Measurements from ENCODE around the gene NOTUM.

Gene NOTUM

DNA sequence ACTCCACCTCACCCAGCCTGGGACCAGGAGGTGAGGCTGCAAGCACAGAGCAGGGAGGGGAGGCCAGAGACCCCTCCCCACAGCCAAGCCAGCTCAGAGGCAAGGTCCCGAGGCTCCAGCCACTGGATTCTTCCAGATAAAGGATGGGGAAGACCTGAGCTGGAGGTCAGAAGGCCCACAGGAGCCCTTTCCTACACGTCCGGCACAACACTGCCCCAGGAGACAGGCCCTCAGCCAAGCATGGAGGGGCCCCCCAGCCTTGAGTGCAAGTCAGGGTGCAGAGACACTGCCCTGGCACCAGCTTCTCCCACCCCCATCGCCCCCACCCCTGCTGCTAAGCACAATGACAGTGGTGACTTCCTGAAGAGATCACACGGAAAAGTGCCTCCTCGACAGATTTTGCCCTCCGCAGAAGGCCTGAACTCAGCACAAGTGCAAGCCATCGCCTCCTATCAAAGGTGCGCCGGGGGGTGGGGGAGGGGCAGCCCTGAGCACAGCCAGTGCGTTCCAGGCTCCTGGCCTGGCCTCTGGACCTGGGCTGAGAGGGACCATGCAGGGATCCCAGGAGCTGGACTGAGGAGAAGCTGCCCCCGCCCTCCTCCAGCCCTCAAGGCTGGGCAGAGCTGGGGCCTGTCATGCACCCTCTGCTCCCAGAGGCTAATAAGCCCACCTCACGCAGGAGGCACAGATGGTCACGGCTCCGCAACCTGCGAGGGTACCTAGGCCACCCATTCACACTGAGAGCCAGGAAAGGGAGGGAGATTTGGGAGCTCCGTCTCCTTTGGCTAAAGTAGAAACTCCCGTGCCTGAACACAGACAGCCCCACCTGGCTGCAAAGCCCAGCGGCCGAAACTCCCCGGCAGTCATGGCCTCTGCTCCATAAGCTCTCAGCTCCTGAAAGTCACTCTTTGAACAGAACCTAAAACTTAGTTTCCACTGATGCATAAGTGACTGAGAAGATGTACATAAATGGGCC is 36.1 kb downstream of the NOTUM start:
- no peak for TF ChIP-seq FOXM1 (IDR thresholded peaks at IDR 0.05; ENCODE audit: borderline replicate concordance, low read depth)
- TF ChIP-seq TCF12 (IDR thresholded peaks at IDR 0.05; ENCODE audit: low read depth) = no peak
- no peak for TF ChIP-seq TAF1 (IDR thresholded peaks at IDR 0.05; ENCODE audit: low read depth)
- TF ChIP-seq CEBPB (IDR thresholded peaks at IDR 0.05) = no peak
- TF ChIP-seq, protein P1, sequence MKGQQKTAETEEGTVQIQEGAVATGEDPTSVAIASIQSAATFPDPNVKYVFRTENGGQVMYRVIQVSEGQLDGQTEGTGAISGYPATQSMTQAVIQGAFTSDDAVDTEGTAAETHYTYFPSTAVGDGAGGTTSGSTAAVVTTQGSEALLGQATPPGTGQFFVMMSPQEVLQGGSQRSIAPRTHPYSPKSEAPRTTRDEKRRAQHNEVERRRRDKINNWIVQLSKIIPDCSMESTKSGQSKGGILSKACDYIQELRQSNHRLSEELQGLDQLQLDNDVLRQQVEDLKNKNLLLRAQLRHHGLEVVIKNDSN (IDR thresholded peaks at IDR 0.05) = no peak
- no peak for TF ChIP-seq NFIC (IDR thresholded peaks at IDR 0.05)
- no peak for TF ChIP-seq TEAD4 (IDR thresholded peaks at IDR 0.05)
- no peak for TF ChIP-seq RAD21 (IDR thresholded peaks at IDR 0.05; ENCODE audit: low read depth)
- no peak for TF ChIP-seq ZBTB7A (IDR thresholded peaks at IDR 0.05; ENCODE audit: low read depth)
- no peak for TF ChIP-seq CREB1 (IDR thresholded peaks at IDR 0.05; ENCODE audit: low read depth)
- TF ChIP-seq, protein P2, sequence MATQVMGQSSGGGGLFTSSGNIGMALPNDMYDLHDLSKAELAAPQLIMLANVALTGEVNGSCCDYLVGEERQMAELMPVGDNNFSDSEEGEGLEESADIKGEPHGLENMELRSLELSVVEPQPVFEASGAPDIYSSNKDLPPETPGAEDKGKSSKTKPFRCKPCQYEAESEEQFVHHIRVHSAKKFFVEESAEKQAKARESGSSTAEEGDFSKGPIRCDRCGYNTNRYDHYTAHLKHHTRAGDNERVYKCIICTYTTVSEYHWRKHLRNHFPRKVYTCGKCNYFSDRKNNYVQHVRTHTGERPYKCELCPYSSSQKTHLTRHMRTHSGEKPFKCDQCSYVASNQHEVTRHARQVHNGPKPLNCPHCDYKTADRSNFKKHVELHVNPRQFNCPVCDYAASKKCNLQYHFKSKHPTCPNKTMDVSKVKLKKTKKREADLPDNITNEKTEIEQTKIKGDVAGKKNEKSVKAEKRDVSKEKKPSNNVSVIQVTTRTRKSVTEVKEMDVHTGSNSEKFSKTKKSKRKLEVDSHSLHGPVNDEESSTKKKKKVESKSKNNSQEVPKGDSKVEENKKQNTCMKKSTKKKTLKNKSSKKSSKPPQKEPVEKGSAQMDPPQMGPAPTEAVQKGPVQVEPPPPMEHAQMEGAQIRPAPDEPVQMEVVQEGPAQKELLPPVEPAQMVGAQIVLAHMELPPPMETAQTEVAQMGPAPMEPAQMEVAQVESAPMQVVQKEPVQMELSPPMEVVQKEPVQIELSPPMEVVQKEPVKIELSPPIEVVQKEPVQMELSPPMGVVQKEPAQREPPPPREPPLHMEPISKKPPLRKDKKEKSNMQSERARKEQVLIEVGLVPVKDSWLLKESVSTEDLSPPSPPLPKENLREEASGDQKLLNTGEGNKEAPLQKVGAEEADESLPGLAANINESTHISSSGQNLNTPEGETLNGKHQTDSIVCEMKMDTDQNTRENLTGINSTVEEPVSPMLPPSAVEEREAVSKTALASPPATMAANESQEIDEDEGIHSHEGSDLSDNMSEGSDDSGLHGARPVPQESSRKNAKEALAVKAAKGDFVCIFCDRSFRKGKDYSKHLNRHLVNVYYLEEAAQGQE (IDR thresholded peaks at IDR 0.05; ENCODE audit: low read depth) = no peak
- TF ChIP-seq EGR1 (IDR thresholded peaks at IDR 0.05) = no peak
- no peak for TF ChIP-seq YY1 (IDR thresholded peaks at IDR 0.05; ENCODE audit: low read depth)
- TF ChIP-seq EP300 (IDR thresholded peaks at IDR 0.05; ENCODE audit: borderline replicate concordance) = no peak
- TF ChIP-seq, protein P3, sequence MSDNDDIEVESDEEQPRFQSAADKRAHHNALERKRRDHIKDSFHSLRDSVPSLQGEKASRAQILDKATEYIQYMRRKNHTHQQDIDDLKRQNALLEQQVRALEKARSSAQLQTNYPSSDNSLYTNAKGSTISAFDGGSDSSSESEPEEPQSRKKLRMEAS (IDR thresholded peaks at IDR 0.05) = no peak

DNA sequence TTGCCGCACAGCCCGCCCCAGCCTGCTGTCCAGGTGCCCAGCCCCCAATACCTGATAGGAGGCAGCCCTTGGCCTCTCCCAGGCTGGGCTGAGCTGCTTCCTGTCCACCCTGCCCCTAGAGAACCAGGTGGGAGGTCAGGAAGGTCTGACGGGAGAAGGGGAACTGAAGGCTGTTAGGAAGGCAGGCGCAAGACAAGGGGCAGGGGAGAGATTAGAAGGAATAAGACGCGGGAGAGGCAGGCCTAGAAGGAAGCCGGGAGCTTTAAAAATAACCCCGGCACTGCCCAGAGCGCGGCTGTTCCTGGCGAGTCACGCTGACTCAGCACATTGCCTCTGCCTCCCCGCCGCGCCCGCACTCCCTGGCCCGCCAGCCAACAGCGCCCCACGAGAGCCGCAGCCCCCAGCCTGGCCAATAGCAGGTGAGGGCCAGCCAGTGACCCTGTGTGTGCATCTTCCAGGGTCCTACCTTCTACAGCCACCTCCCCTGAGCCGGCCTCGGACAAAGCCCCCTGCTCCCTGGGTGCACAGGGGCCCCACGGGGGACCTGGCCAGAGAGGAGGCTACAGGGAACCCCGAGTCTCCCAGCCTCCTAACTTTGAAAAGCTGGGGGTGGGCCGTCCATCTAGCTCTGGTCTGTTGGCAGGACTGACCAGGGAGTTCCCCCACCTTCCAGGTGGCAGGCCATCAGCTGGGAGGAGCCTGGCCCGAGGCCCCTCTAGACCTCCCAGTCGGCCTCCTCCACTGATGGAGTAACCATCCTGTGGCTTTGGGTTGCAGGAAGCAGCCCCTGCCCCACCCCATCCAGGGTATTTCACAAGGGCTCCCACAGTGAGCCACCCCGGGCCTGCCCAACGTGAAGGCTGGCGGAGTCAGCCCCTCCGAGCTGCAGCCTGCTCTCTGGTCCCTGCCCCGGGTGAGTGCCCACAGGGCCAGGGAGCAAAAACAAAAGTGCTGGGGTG is 37.4 kb downstream of the NOTUM start:
- peak; percentile 44; the same call in 1 of the 2 replicates for TF ChIP-seq TCF12 (IDR thresholded peaks at IDR 0.05; ENCODE audit: low read depth)
- TF ChIP-seq, protein P3 (IDR thresholded peaks at IDR 0.05) = peak; percentile 40; the same call in 1 of the 2 replicates
- no peak for TF ChIP-seq TEAD4 (IDR thresholded peaks at IDR 0.05)
- TF ChIP-seq CEBPB (IDR thresholded peaks at IDR 0.05) = 0 out of 2 replicates have a peak, but pooled peaks have one; percentile 11
- 0 out of 2 replicates have a peak, but pooled peaks have one; percentile 39 for TF ChIP-seq EP300 (IDR thresholded peaks at IDR 0.05; ENCODE audit: borderline replicate concordance)
- no peak for TF ChIP-seq TAF1 (IDR thresholded peaks at IDR 0.05; ENCODE audit: low read depth)
- no peak for TF ChIP-seq RAD21 (IDR thresholded peaks at IDR 0.05; ENCODE audit: low read depth)
- no peak for TF ChIP-seq YY1 (IDR thresholded peaks at IDR 0.05; ENCODE audit: low read depth)
- TF ChIP-seq NFIC (IDR thresholded peaks at IDR 0.05) = 0 out of 2 replicates have a peak, but pooled peaks have one; percentile 14
- TF ChIP-seq, protein P2 (IDR thresholded peaks at IDR 0.05; ENCODE audit: low read depth) = no peak

DNA sequence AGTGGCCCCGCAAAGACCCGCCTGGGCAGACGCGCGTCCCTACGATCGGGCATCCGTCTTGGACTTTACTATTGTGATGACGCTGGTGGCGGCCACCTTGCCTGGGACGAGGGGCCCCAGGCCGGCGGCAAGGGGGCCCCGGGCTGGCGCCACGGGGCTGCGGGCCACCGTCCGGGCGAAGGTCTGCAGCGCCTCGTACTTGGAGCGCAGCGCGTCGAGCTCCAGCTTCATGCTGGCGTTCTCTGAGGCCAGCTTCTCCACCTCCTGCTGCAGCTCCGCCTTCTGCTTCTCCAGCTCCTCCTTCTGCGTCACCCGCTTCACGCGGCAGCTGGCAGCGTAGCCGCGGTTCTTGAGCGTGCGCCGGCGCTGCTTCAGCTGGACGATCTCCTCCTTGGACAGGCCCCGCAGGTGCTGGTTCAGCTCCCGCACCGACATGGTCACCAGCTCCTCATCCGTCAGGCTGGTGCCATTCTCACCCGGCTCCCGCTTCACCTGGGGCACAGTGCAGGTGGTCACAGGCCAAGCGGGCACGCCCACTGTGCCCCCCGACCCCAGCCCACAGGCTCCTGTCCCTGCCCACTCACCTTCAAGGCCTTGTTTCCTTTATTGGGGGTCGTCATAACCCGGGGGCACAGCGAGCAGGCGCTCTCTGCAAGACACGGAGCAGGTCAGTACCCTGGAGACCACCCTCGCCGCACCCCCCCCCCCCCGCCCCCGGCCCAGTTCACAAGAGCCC is 38.3 kb downstream of the NOTUM start:
- TF ChIP-seq ZBTB7A (IDR thresholded peaks at IDR 0.05; ENCODE audit: low read depth) (0 out of 2 replicates have a peak, but pooled peaks have one; percentile 28), TEAD4 (IDR thresholded peaks at IDR 0.05) (no peak)

DNA sequence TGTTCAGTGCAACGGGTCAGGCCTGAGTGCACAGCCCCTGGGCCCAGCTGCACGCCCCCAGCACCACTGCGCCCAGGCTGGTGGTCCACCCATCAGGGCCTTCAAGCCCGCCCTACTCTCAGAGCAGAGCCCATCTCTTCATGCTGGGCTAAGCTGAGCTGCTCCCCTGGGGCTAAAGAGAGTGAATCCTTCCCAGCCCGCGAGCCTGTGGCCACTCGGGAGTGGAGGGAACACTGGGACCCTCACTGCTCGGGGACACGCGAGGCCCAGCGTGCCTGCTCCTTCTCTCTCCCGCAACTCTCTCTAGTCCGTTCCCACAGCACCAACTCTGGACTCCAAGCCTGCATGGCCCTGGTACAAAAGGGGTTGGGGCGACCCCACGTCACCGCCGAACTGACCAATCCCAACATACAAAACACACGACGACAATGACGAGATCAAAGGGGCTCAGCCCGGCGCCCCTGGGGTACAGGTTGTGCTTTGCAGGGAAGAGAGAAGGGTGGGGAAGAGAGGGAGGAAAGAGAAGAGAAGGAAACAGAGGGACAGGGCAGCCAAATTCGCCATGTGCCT is 38.9 kb downstream of the NOTUM start:
- TF ChIP-seq TAF1 (IDR thresholded peaks at IDR 0.05; ENCODE audit: low read depth) = no peak
- TF ChIP-seq ZBTB7A (IDR thresholded peaks at IDR 0.05; ENCODE audit: low read depth) = no peak
- TF ChIP-seq EGR1 (IDR thresholded peaks at IDR 0.05) = no peak
- TF ChIP-seq EP300 (IDR thresholded peaks at IDR 0.05; ENCODE audit: borderline replicate concordance) = no peak
- TF ChIP-seq, protein P2 (IDR thresholded peaks at IDR 0.05; ENCODE audit: low read depth) = no peak
- TF ChIP-seq CEBPB (IDR thresholded peaks at IDR 0.05) = no peak
